ENCODE data around the gene NIFK. TPM values are rescaled to one million over a fixed set of nuclear protein-coding genes. Genes with fewer than 3 reads are reported as not detected.
"Not testable (repeated sequence)": the region's sequence is repeated elsewhere in the genome, so short reads cannot be mapped to it uniquely, and the experiment has no call there.

NIFK gene
- total and polyA plus RNA-seq, 2 donors (not counting 1 experiment from before 2014, with no cell fraction given): 9.2 to 56.3 TPM

GRCh38 chr2:121694398-121695170 lies 42.1 kb downstream of the NIFK start:
- ATAC-seq (ENCODE audit: low read depth) (no peak), DNase-seq (no peak)
- CTCF ChIA-PET: no interaction called here
- no peak overlapping the region for H3K4me3 ChIP-seq (ENCODE audit: control extremely low read depth in 1 of 5, extremely low read depth in 1 of 5, insufficient read depth in 1 of 5, low read depth in 2 of 5, low read length in 4 of 5)
- POLR2A ChIA-PET: no interaction called here
- H4K20me1 ChIP-seq (ENCODE audit: control insufficient read depth, insufficient read depth, low read length, poor library complexity, severe bottlenecking): no peaks in the 10 kb centered on the region
- no peak overlapping the region for H2AFZ ChIP-seq (ENCODE audit: insufficient read depth, low read depth, low read length, poor library complexity, severe bottlenecking)
- H3K4me1 Mint-ChIP-seq: peaks cover 8% of the 10 kb centered on the region
- no peaks in the 10 kb centered on the region for H3K36me3 ChIP-seq (replicated peaks in 1 of 2; ENCODE audit: control extremely low read depth in 1 of 2, control insufficient read depth in 1 of 2, extremely low read depth in 1 of 2, insufficient read depth in 2 of 2, low read length in 1 of 2)
- 100% methylated on average over 1 of the region's 6 CpGs for WGBS (ENCODE audit: insufficient coverage)
- no peak overlapping the region for H3K27ac ChIP-seq (ENCODE audit: low read length in 2 of 2)
- H3K9ac ChIP-seq (ENCODE audit: low read length): no peak overlapping the region
- H3K27me3 ChIP-seq (replicated peaks in 1 of 4; ENCODE audit: control extremely low read depth in 1 of 4, control insufficient read depth in 3 of 4, insufficient read depth in 4 of 4, low read length in 3 of 4): no peaks in the 10 kb centered on the region
- H3K27ac Mint-ChIP-seq: no peak overlapping the region
- peaks cover 1% of the 10 kb centered on the region for H3K27me3 Mint-ChIP-seq
- TF ChIP-seq EZH2 (IDR thresholded peaks at IDR 0.05; ENCODE audit: borderline replicate concordance, insufficient read depth, low read depth, low read length, poor library complexity, severe bottlenecking): no peak
- no peaks in the 10 kb centered on the region for H3K79me2 ChIP-seq (ENCODE audit: control insufficient read depth, insufficient read depth, low read length)
- no peaks in the 10 kb centered on the region for H3K9me3 Mint-ChIP-seq (ENCODE audit: insufficient read depth)
- H3K4me3 Mint-ChIP-seq: no peak overlapping the region
- intact Hi-C loops (cut with micrococcal nuclease): no loop called here
- no peak overlapping the region for H3K4me2 ChIP-seq (replicated peaks; ENCODE audit: low read depth, low read length, poor library complexity, severe bottlenecking)
- H3K4me1 ChIP-seq (ENCODE audit: control insufficient read depth in 2 of 2, insufficient read depth in 2 of 2, low read length in 2 of 2): peaks cover 5 to 6% of the 10 kb centered on the region in 2 donors
- peaks cover 0 to 3% (median 0%) of the 10 kb centered on the region in 3 donors for H3K9me3 ChIP-seq (ENCODE audit: control extremely low read depth in 1 of 3, control insufficient read depth in 2 of 3, insufficient read depth in 1 of 3, low read length in 2 of 3)

- H3K79me2 ChIP-seq (ENCODE audit: control insufficient read depth, insufficient read depth, low read length); ATAC-seq (ENCODE audit: low read depth); H4K20me1 ChIP-seq (ENCODE audit: control insufficient read depth, insufficient read depth, low read length, poor library complexity, severe bottlenecking); H3K9me3 Mint-ChIP-seq (ENCODE audit: insufficient read depth); H3K4me2 ChIP-seq (replicated peaks; ENCODE audit: low read depth, low read length, poor library complexity, severe bottlenecking); H3K9ac ChIP-seq (ENCODE audit: low read length); H3K4me3 ChIP-seq (ENCODE audit: control extremely low read depth in 1 of 5, extremely low read depth in 1 of 5, insufficient read depth in 1 of 5, low read depth in 2 of 5, low read length in 4 of 5); H3K27me3 Mint-ChIP-seq; CTCF ChIA-PET; H3K27ac Mint-ChIP-seq; H3K27ac ChIP-seq (ENCODE audit: low read length in 2 of 2); H3K9me3 ChIP-seq (ENCODE audit: control extremely low read depth in 1 of 3, control insufficient read depth in 2 of 3, insufficient read depth in 1 of 3, low read length in 2 of 3); DNase-seq; intact Hi-C loops (cut with micrococcal nuclease); H3K4me3 Mint-ChIP-seq; H3K4me1 ChIP-seq (ENCODE audit: control insufficient read depth in 2 of 2, insufficient read depth in 2 of 2, low read length in 2 of 2); H2AFZ ChIP-seq (ENCODE audit: insufficient read depth, low read depth, low read length, poor library complexity, severe bottlenecking); H3K4me1 Mint-ChIP-seq; H3K27me3 ChIP-seq (replicated peaks in 1 of 4; ENCODE audit: control extremely low read depth in 1 of 4, control insufficient read depth in 3 of 4, insufficient read depth in 4 of 4, low read length in 3 of 4); POLR2A ChIA-PET; H3K36me3 ChIP-seq (replicated peaks in 1 of 2; ENCODE audit: control extremely low read depth in 1 of 2, control insufficient read depth in 1 of 2, extremely low read depth in 1 of 2, insufficient read depth in 2 of 2, low read length in 1 of 2): not testable (repeated sequence)
- WGBS (ENCODE audit: insufficient coverage): 100% methylated on average over 1 of the region's 3 CpGs
Measured at GRCh38 chr2:121690572-121690971, 46.1 kb downstream of the NIFK start.
